HK-2 (cell line): Measurements from ENCODE around the gene PRR13.
"Not testable (repeated sequence)": the region's sequence is repeated elsewhere in the genome, so short reads cannot be mapped to it uniquely, and the experiment has no call there.

Experiments used
- DNase-seq: peaks from one replicate; pipeline ENCODE4 v3.0.0-alpha.2; 2018; ENCODE audit not compliant: unreplicated experiment

The PRR13 gene, protein sequence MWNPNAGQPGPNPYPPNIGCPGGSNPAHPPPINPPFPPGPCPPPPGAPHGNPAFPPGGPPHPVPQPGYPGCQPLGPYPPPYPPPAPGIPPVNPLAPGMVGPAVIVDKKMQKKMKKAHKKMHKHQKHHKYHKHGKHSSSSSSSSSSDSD

GRCh38 chr12:53441040-53441833, at the start of gene PRR13:
Gene PRR13, plus strand, starts transcription at chr12:53441734. Its CDS starts 981 bp downstream, at chr12:53442715.
- peak; percentile 99 for DNase-seq

DNA sequence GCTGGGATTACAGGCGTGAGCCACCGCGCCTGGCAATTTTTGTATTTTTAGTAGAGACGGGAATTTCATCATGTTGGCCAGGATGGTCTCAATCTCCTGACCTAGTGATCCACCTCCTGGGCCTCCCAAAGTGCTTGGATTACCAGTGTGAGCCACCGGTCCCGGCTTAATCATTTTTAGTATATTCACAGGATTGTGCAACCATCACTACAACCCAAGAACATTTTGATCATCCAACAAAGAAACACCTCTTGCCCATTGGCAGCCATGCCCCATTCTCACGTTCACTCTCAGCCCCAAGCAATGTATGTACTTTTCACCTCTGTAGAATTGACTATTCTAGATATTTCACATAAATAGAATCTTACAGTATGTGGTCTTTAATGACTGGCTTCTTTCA, 41.6 kb upstream of the PRR13 start:
- no peak for DNase-seq

DNA sequence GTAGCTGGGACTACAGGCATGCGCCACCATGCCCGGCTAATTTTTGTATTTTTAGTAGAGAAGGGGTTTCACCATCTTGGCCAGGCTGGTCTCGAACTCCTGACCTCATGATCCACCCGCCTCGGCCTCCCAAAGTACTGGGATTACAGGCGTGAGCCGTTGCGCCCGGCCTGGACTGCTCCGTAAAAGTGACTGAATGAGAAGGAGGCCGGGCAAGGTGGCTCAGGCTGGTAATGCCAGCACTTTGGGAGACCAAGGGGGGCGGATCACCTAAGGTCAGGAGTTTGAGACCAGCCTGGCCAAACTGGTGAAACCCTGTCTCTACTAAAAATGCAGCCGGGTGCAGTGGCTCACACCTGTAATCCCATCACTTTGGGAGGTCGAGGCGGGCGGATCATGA, 39.2 kb upstream of the PRR13 start:
- not testable (repeated sequence) for DNase-seq

- no peak for DNase-seq
These were observed 38.7 kb upstream of the PRR13 start for GRCh38 chr12:53402871-53403270.

DNA sequence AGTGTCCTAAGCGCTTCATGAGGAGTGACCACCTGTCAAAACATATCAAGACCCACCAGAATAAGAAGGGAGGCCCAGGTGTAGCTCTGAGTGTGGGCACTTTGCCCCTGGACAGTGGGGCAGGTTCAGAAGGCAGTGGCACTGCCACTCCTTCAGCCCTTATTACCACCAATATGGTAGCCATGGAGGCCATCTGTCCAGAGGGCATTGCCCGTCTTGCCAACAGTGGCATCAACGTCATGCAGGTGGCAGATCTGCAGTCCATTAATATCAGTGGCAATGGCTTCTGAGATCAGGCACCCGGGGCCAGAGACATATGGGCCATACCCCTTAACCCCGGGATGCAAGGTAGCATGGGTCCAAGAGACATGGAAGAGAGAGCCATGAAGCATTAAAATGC, 30.6 kb upstream of the PRR13 start:
- no peak for DNase-seq

GRCh38 chr12:53413485-53414204, 27.9 kb upstream of the PRR13 start:
- DNase-seq: no peak

DNA sequence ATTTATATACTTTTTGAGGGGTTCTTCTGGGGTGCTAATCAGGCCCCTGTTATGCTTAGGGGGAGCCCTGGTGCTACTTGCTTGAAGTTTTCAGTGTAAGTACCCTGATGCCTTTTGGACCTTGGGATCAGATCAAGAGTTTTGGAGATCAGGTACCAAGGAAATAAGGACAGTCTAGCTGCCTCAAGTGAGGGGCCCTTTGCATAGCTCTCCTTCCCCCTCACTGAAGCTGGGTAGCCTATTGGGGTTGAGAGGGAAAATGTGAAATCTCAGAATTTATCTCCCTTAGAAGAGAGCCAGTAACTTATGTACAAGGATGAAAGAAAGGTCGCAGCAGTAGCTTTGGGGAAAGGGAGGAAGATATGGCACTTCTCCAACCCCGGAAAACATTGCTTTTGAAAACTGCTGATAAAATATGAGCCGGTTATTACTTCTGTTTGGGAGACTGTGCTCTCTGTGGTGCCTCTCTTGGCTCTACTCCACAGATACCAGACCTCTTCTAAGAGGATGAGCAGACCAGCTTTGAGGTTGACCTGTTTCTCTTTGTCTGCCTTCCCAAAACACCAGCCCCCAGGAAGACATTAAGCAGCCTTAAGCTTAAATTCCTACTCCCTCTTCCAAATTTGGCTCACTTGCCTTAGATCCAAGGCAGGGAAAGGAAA, 26.6 kb upstream of the PRR13 start:
- DNase-seq: no peak

DNA sequence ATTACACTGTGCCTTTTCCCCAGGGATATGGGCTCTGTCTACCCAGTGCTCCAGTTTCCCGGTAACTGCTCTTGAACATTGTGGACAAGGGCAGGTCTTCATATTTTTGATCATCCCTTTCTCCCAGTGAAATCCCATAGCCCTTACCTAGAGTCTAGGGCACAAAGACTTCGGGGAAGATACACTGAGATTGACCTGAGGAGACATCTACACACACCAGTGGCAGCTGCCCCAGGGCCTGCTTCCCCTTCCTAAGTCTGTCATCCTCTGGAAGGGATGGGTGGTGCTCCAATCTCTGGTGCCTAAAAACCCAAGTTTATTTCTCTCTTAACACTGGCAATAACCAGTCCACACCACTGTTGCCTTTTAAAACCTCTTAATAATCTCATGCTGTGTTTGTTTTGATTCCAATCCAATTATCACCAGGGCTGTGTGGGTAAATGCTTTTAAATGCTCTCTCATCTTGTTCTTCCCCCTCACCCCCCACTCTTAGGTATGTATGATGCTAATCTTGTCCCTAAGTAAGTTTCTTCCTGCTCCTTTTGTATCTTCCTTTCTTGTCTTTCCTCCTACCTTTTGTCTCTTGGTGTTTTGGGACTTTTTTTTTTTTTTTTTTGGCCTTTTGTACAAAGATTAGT, 25.7 kb upstream of the PRR13 start:
- DNase-seq: not testable (repeated sequence)

DNA sequence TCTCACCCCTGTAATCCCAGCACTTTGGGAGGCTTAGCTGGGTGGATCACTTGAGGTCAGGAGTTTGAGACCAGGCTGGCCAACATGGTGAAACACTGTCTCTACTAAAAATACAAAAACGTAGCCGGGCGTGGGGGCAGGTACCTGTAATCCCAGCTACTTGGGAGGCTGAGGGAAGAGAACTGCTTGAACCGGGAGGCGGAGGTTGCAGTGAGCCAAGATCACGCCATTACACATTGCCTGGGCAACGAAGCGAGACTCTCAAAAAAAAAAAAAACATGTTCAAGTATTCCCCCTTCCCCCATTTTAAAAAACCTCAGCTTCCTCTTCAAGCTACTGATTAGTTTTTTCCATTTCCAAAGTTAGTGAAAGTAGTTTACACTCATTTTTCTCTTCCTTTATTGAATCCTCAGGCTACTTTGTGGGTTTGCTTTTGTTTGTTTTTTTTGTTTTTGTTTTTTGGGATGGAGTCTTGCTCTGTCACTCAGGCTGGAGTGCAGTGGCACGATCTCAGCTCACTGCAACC, 24.2 kb upstream of the PRR13 start:
- DNase-seq: not testable (repeated sequence)

GRCh38 chr12:53418221-53418620, 23.3 kb upstream of the PRR13 start:
- DNase-seq: no peak

GRCh38 chr12:53419756-53420155, 21.8 kb upstream of the PRR13 start:
- no peak for DNase-seq

GRCh38 chr12:53422247-53422646, 19.3 kb upstream of the PRR13 start:
- DNase-seq: not testable (repeated sequence)

DNA sequence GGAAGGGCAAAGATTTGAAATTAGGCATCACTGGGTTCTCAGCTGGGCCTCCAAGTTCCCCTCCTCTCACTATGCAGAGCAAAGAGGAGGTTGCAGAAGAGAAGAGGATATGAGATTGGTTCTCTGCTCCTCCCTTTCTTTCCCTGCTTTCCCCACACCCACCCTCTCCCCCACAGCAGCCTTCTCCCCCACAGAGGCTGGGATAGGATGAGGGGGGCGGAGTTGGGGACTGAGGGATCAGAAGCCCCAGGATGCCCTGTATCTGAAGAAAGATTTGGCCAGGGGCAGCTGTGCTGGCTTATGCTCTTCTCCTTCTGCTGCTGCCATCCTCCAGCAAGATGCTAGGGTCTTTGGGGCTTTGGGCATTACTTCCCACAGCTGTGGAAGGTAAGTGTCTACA, 17.9 kb upstream of the PRR13 start, which contains the start of gene AMHR2:
Gene AMHR2, plus strand, starts transcription at position 259 of the 400 bp plus-strand sequence. Its CDS starts 80 bp downstream, at position 339.
- DNase-seq: no peak

GRCh38 chr12:53424626-53425514, 16.7 kb upstream of the PRR13 start:
- no peak for DNase-seq

- no peak for DNase-seq
These were observed 15.9 kb upstream of the PRR13 start for GRCh38 chr12:53425515-53426150.

GRCh38 chr12:53427905-53428594, 13.5 kb upstream of the PRR13 start:
- DNase-seq: peak; percentile 77

DNA sequence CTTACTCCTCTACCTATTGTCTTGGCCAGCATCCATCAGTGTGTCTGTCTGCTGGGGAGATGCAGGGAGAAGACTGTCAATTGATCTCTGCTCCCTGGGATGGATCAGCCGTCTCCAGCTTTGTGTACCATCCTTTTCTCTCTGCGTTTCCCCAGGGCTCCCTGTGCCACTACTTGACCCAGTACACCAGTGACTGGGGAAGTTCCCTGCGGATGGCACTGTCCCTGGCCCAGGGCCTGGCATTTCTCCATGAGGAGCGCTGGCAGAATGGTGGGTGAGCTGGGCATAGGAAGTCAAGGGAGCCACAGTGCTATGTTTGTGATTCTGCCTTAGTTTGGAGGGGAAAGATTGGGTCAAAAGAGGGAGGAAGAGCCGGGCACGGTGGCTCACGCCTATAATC, 12.8 kb upstream of the PRR13 start:
- DNase-seq: no peak

DNA sequence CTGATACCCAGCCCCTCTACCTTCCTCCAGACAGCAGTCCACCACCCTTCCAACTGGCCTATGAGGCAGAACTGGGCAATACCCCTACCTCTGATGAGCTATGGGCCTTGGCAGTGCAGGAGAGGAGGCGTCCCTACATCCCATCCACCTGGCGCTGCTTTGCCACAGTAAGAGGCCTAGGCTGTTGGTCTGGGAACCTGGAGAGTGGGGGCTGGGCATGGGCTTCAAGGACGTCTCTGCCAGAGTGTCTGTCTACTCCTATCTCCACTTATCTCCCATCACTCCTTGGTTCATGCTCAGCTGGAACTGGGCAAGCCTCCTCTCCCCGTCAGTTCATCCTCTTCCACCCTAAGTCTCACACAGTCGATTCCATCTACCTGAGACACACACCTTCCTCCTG, 11.4 kb upstream of the PRR13 start:
- no peak for DNase-seq

DNA sequence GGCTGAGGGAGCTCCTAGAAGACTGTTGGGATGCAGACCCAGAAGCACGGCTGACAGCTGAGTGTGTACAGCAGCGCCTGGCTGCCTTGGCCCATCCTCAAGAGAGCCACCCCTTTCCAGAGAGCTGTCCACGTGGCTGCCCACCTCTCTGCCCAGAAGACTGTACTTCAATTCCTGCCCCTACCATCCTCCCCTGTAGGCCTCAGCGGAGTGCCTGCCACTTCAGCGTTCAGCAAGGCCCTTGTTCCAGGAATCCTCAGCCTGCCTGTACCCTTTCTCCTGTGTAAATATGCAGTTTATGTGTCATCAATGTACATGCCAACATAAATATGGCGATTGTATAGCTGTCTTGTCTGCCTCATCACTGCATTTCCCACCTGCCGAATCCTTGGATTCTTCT, 10.3 kb upstream of the PRR13 start:
- no peak for DNase-seq
